GM23248 (cell line): ENCODE results near the gene TMEM267. TPM values are rescaled to one million over a fixed set of nuclear protein-coding genes. Genes with fewer than 3 reads are reported as not detected.

Experiments
- DNase-seq: peaks from one replicate; pipeline ENCODE4 v3.0.0-alpha.2; 2015
- H2AFZ ChIP-seq: fragments of 200-600 bp; sonication (generic); 2 replicates; pipeline ENCODE4 v1.6.1; 2016; ENCODE audit warnings: antibody characterized with exemption
- H3F3A ChIP-seq: fragments of 200-600 bp; sonication (generic); 2 replicates; pipeline ENCODE4 v1.6.1; 2016; ENCODE audit warnings: mild to moderate bottlenecking, antibody characterized with exemption, mixed run types; ENCODE audit not compliant: insufficient read depth
- H3K27ac ChIP-seq: fragments of 200-600 bp; sonication (generic); 2 replicates; pipeline ENCODE4 v1.5.1; 2016; ENCODE audit warnings: mild to moderate bottlenecking
- H3K27me3 ChIP-seq: fragments of 200-600 bp; sonication (generic); replicated peaks from 2 replicates; pipeline ENCODE4 v1.6.1; 2016; ENCODE audit warnings: mild to moderate bottlenecking; ENCODE audit not compliant: insufficient read depth
- H3K36me3 ChIP-seq: fragments of 200-600 bp; sonication (generic); 2 replicates; pipeline ENCODE4 v1.6.1; 2016; ENCODE audit warnings: low read depth, mild to moderate bottlenecking
- H3K4me1 ChIP-seq: fragments of 200-600 bp; sonication (generic); 2 replicates; pipeline ENCODE4 v1.6.1; 2016; ENCODE audit warnings: mild to moderate bottlenecking; ENCODE audit not compliant: insufficient read depth
- H3K4me2 ChIP-seq: fragments of 200-600 bp; sonication (generic); one replicate; pipeline ENCODE4 v1.6.1; 2016; ENCODE audit warnings: mild to moderate bottlenecking; ENCODE audit not compliant: unreplicated experiment
- H3K4me3 ChIP-seq: fragments of 200-600 bp; sonication (generic); 2 replicates; pipeline ENCODE4 v1.5.1; 2016; ENCODE audit warnings: mild to moderate bottlenecking
- H3K79me2 ChIP-seq: fragments of 200-600 bp; sonication (generic); 2 replicates; pipeline ENCODE4 v1.6.1; 2016; ENCODE audit warnings: mild to moderate bottlenecking; ENCODE audit not compliant: insufficient read depth
- H3K9ac ChIP-seq: fragments of 200-600 bp; sonication (generic); 2 replicates; pipeline ENCODE4 v1.6.1; 2016; ENCODE audit warnings: mild to moderate bottlenecking
- H3K9me2 ChIP-seq: fragments of 200-600 bp; sonication (generic); 2 replicates; pipeline ENCODE4 v1.6.1; 2016; ENCODE audit warnings: mixed run types, mild to moderate bottlenecking, moderate library complexity; ENCODE audit not compliant: insufficient read depth
- H3K9me3 ChIP-seq: fragments of 200-600 bp; sonication (generic); one replicate; pipeline ENCODE4 v1.6.1; 2017; ENCODE audit warnings: low read depth
- H4K20me1 ChIP-seq: fragments of 200-600 bp; sonication (generic); 2 replicates; pipeline ENCODE4 v1.6.0; 2016; ENCODE audit not compliant: insufficient read depth
- EZH2 ChIP-seq: fragments of 200-600 bp; sonication (generic); IDR thresholded peaks from 2 replicates; pipeline ENCODE4 v1.6.1; 2018; ENCODE audit warnings: antibody characterized with exemption, mild to moderate bottlenecking; ENCODE audit not compliant: insufficient read depth, poor library complexity, severe bottlenecking
- EZH2phosphoT487 ChIP-seq: fragments of 200-600 bp; sonication (generic); IDR thresholded peaks from 2 replicates; pipeline ENCODE4 v1.6.1; 2018; ENCODE audit warnings: antibody characterized with exemption, moderate library complexity, mild to moderate bottlenecking, low read depth; ENCODE audit not compliant: insufficient read depth
- WGBS, 2 experiments: methylation state at CpG; one replicate each; pipeline ENCODE4 v1.1.6; 2015 to 2017; ENCODE audit warnings: low lambda C conversion rate in 2 of 2, low coverage in 1 of 2; ENCODE audit errors: missing lambda C conversion rate in 2 of 2; 5-methylcytosine and 5-hydroxymethylcytosine counted together
- in situ Hi-C: fragments of 300-500 bp; cut with MboI; formaldehyde crosslinking; loops from 2 replicates; pipeline ENCODE4 v1.15.0; 2020
- polyA plus RNA-seq: library from polyadenylated mRNA; unstranded; fragments of >200 nt; fragmentation: Nextera tagmentation; extraction: Ambion mirVana; gene quantifications from 2 replicates; pipeline ENCODE4 v1.2.1, GENCODE V29; 2016
- total RNA-seq: library from RNA; depleted of rRNA; stranded (reverse); fragments of >200 nt; shearing (Covaris generic); gene quantifications from 2 replicates; pipeline ENCODE4 v1.2.3, GENCODE V29; 2014

The TMEM267 gene
- total and polyA plus RNA-seq, 2 experiments from 2014 or later = 41.1 to 47.2 TPM

- H3K79me2 ChIP-seq = no peaks in the 10 kb centered on the region
- in situ Hi-C loops = no loop called here
- 94 to 95% methylated on average over 2 of the region's 2 CpGs for WGBS, 2 experiments
Measured at GRCh38 chr5:43498581-43498980, 14.9 kb upstream of the TMEM267 start.

GRCh38 chr5:43497311-43498104 is 13.8 kb upstream of the TMEM267 start:
- TF ChIP-seq EZH2 (no peak), EZH2phosphoT487 (no peak)
- H4K20me1 ChIP-seq = no peaks in the 10 kb centered on the region
- in situ Hi-C loops = no loop called here
- H3K79me2 ChIP-seq = no peaks in the 10 kb centered on the region
- no peak overlapping the region for H3K4me2 ChIP-seq
- no peaks in the 10 kb centered on the region for H3K4me1 ChIP-seq
- H3F3A ChIP-seq = no peaks in the 10 kb centered on the region
- no peaks in the 10 kb centered on the region for H3K36me3 ChIP-seq
- H3K9me2 ChIP-seq = no peaks in the 10 kb centered on the region
- 87 to 90% methylated on average over 5 of the region's 5 CpGs for WGBS, 2 experiments
- H3K27me3 ChIP-seq = no peaks in the 10 kb centered on the region
- no peak overlapping the region for H2AFZ ChIP-seq
- H3K9ac ChIP-seq = no peak overlapping the region
- H3K27ac ChIP-seq = no peak overlapping the region
- DNase-seq = no peak
- no peak overlapping the region for H3K4me3 ChIP-seq
- H3K9me3 ChIP-seq = no peaks in the 10 kb centered on the region

More at GRCh38 chr5:43498581-43498980, 14.9 kb upstream of the TMEM267 start:
- no peak overlapping the region for H2AFZ ChIP-seq
- TF ChIP-seq EZH2phosphoT487 (no peak), EZH2 (no peak)
- no peaks in the 10 kb centered on the region for H3K27me3 ChIP-seq
- no peak overlapping the region for H3K4me2 ChIP-seq
- no peaks in the 10 kb centered on the region for H3K4me1 ChIP-seq
- H3K4me3 ChIP-seq = no peak overlapping the region
- H3K9me3 ChIP-seq = no peaks in the 10 kb centered on the region
- DNase-seq = no peak
- no peak overlapping the region for H3K27ac ChIP-seq
- H4K20me1 ChIP-seq = no peaks in the 10 kb centered on the region
- H3F3A ChIP-seq = no peaks in the 10 kb centered on the region
- no peaks in the 10 kb centered on the region for H3K36me3 ChIP-seq
- H3K9me2 ChIP-seq = no peaks in the 10 kb centered on the region
- no peak overlapping the region for H3K9ac ChIP-seq

GRCh38 chr5:43491326-43491725 is 7.7 kb upstream of the TMEM267 start:
- Histone ChIP-seq H3K4me1 (no peaks in the 10 kb centered on the region), H3K79me2 (no peaks in the 10 kb centered on the region), H3K9me3 (no peaks in the 10 kb centered on the region), H3K9me2 (no peaks in the 10 kb centered on the region), H3K27ac (no peak overlapping the region), H3K9ac (no peak overlapping the region), H3K27me3 (no peaks in the 10 kb centered on the region), H3K36me3 (no peaks in the 10 kb centered on the region), H3F3A (no peaks in the 10 kb centered on the region), H3K4me2 (no peak overlapping the region), H4K20me1 (no peaks in the 10 kb centered on the region), H2AFZ (no peak overlapping the region), H3K4me3 (no peak overlapping the region)
- TF ChIP-seq EZH2phosphoT487 (no peak), EZH2 (no peak)
- WGBS, 2 experiments = 100% methylated on average over 1 of the region's 1 CpG
- in situ Hi-C loops = no loop called here
- no peak for DNase-seq

DNA sequence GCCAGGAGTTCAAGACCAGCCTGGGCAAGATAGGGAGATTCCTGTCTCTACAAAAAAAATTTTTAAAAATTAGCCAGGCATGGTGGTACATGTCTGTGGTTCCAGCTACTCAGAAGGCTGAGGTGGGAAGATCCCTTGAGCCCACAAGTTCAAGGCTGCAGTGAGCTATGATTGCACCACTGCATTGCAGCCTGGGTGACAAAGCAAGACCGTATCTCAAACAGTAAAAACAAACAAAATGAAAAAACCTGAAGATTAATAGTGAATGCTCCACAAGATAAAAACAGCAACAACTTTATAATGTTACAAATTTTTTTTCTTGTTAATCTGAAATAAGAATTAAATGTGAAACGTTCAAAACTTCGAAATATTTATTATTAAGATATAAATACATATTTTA is 2.7 kb upstream of the TMEM267 start:
- DNase-seq = no peak
- Histone ChIP-seq H3F3A (peaks cover 22% of the 10 kb centered on the region), H2AFZ (no peak overlapping the region), H3K4me2 (no peak overlapping the region), H3K9me2 (no peaks in the 10 kb centered on the region), H3K27ac (no peak overlapping the region), H3K4me1 (peaks cover 13% of the 10 kb centered on the region), H3K79me2 (peaks cover 17% of the 10 kb centered on the region), H3K27me3 (no peaks in the 10 kb centered on the region), H3K36me3 (no peaks in the 10 kb centered on the region), H4K20me1 (no peaks in the 10 kb centered on the region), H3K4me3 (no peak overlapping the region), H3K9me3 (no peaks in the 10 kb centered on the region), H3K9ac (no peak overlapping the region)
- 95 to 99% methylated on average over 3 of the region's 3 CpGs for WGBS, 2 experiments
- in situ Hi-C loops = no loop called here
- no peak for TF ChIP-seq EZH2phosphoT487
- no peak for TF ChIP-seq EZH2
